IMR-90 (cell line): ENCODE data around the gene KCNK6. TPM values are rescaled to one million over a fixed set of nuclear protein-coding genes. Genes with fewer than 3 reads are reported as not detected.
A peak's percentile ranks its signal among the peaks of the same experiment; 100 is the strongest.

Experiments used
- ATAC-seq: fragments of 200-7000 bp; cut with Tn5 transposase; 2 replicates; pipeline ENCODE4 v1.9.1; 2020; ENCODE audit warnings: low read depth, mild to moderate bottlenecking, moderate library complexity
- BruUV-seq: library from RNA; stranded (reverse); fragments of 400-500 nt; replicated peaks from 2 replicates; lab custom pipeline; 2021; lab: Mats Ljungman, UMichigan
- CTCF ChIA-PET: fragments of 300-600 bp; formaldehyde crosslinking; extraction: SDS; loops from one replicate; lab custom pipeline; 2021; ENCODE audit warnings: antibody characterized with exemption; lab: Yijun Ruan, JAX
- POLR2A ChIA-PET: fragments of 300-600 bp; sonication (Branson Sonifier 250); formaldehyde crosslinking; loops from one replicate; lab custom pipeline; 2022; ENCODE audit warnings: antibody characterized with exemption; ENCODE audit not compliant: unreplicated experiment; lab: Charles Lee
- DNase-seq: peaks from one replicate; pipeline ENCODE4 v3.0.0; 2013
- H2AFZ ChIP-seq: replicated peaks from 2 replicates; pipeline ENCODE3; 2013; ENCODE audit warnings: low read length, mild to moderate bottlenecking; ENCODE audit not compliant: poor library complexity
- H2AK5ac ChIP-seq: 2 replicates; pipeline ENCODE4 v1.6.1; 2013; ENCODE audit warnings: low read depth, low read length, inconsistent platforms
- H2AK9ac ChIP-seq: replicated peaks from 2 replicates; pipeline ENCODE3; 2013; ENCODE audit warnings: mild to moderate bottlenecking, low read depth, low read length, moderate library complexity; ENCODE audit not compliant: poor library complexity
- H2BK120ac ChIP-seq: 2 replicates; pipeline ENCODE4 v1.6.1; 2013; ENCODE audit warnings: low read depth, low read length, inconsistent platforms
- H2BK15ac ChIP-seq: 3 replicates; pipeline ENCODE4 v1.6.1; 2013; ENCODE audit warnings: low read depth, low read length, inconsistent platforms
- H2BK20ac ChIP-seq: 2 replicates; pipeline ENCODE4 v1.6.1; 2013; ENCODE audit warnings: low read depth, mild to moderate bottlenecking, inconsistent platforms, low read length, moderate library complexity
- H2BK5ac ChIP-seq: 2 replicates; pipeline ENCODE4 v1.6.1; 2013; ENCODE audit warnings: mild to moderate bottlenecking, low read depth, low read length, inconsistent platforms; ENCODE audit not compliant: poor library complexity, severe bottlenecking
- H3K14ac ChIP-seq: replicated peaks from 2 replicates; pipeline ENCODE4 v1.6.1; 2013; ENCODE audit warnings: low read depth, low read length, inconsistent platforms
- H3K18ac ChIP-seq: 2 replicates; pipeline ENCODE4 v1.6.1; 2013; ENCODE audit warnings: low read depth, low read length, control low read depth
- H3K23ac ChIP-seq: 2 replicates; pipeline ENCODE4 v1.6.1; 2013; ENCODE audit warnings: low read depth, low read length, inconsistent platforms
- H3K27ac ChIP-seq: 2 replicates; pipeline ENCODE4 v1.5.1; 2013; ENCODE audit warnings: mild to moderate bottlenecking, control low read depth, low read length; ENCODE audit not compliant: insufficient read depth
- H3K27me3 ChIP-seq: 2 replicates; pipeline ENCODE4 v1.6.1; 2013; ENCODE audit warnings: low read length; ENCODE audit not compliant: control insufficient read depth, insufficient read depth
- H3K36me3 ChIP-seq: 2 replicates; pipeline ENCODE4 v1.6.1; 2013; ENCODE audit warnings: low read length, mixed read lengths; ENCODE audit not compliant: control insufficient read depth, insufficient read depth
- H3K4ac ChIP-seq: 2 replicates; pipeline ENCODE4 v1.6.1; 2013; ENCODE audit warnings: low read depth, low read length, inconsistent platforms
- H3K4me1 ChIP-seq: 2 replicates; pipeline ENCODE4 v1.6.1; 2013; ENCODE audit warnings: low read length, mixed read lengths; ENCODE audit not compliant: control insufficient read depth, insufficient read depth
- H3K4me2 ChIP-seq: 2 replicates; pipeline ENCODE4 v1.6.1; 2013; ENCODE audit warnings: low read depth, mild to moderate bottlenecking, control low read depth, low read length, moderate library complexity
- H3K4me3 ChIP-seq: 2 replicates; pipeline ENCODE4 v1.5.1; 2013; ENCODE audit warnings: low read depth, mild to moderate bottlenecking, control low read depth, low read length, moderate library complexity; ENCODE audit not compliant: insufficient read depth
- H3K56ac ChIP-seq: 2 replicates; pipeline ENCODE4 v1.6.1; 2013; ENCODE audit warnings: low read length, inconsistent platforms; ENCODE audit not compliant: insufficient read depth; ENCODE audit errors: extremely low read depth
- H3K79me1 ChIP-seq, 2 experiments: 2 replicates each; pipeline ENCODE4 v1.6.1; 2013; ENCODE audit warnings: low read length in 2 of 2, inconsistent platforms in 1 of 2, low read depth in 1 of 2
- H3K9ac ChIP-seq: 2 replicates; pipeline ENCODE4 v1.6.1; 2013; ENCODE audit warnings: low read depth, low read length, control low read depth
- H3K9me1 ChIP-seq: 2 replicates; pipeline ENCODE4 v1.6.1; 2013; ENCODE audit warnings: low read length, inconsistent platforms; ENCODE audit not compliant: insufficient read depth
- H3K9me3 ChIP-seq: 2 replicates; pipeline ENCODE4 v1.6.1; 2013; ENCODE audit warnings: low read length; ENCODE audit not compliant: control insufficient read depth, insufficient read depth
- H4K20me1 ChIP-seq: 2 replicates; pipeline ENCODE4 v1.6.1; 2013; ENCODE audit warnings: low read length, inconsistent platforms; ENCODE audit not compliant: insufficient read depth
- H4K5ac ChIP-seq: 2 replicates; pipeline ENCODE4 v1.6.1; 2013; ENCODE audit warnings: mild to moderate bottlenecking, low read depth, low read length, control low read depth
- H4K8ac ChIP-seq, 2 experiments: 2 replicates each; pipeline ENCODE4 v1.6.1; 2013; ENCODE audit warnings: low read depth in 2 of 2, low read length in 2 of 2, control low read depth in 1 of 2, inconsistent platforms in 1 of 2
- H4K91ac ChIP-seq: 2 replicates; pipeline ENCODE4 v1.6.1; 2013; ENCODE audit warnings: low read depth, low read length, inconsistent platforms; ENCODE audit not compliant: insufficient read depth
- BHLHE40 ChIP-seq: fragments of 150-350 bp; IDR thresholded peaks from 2 replicates; pipeline ENCODE4 v1.6.1; 2016; ENCODE audit warnings: mild to moderate bottlenecking, low read depth, low read length
- MAZ ChIP-seq: IDR thresholded peaks from 2 replicates; pipeline ENCODE4 v1.6.1; 2012; ENCODE audit warnings: low read depth, mild to moderate bottlenecking, low read length, improper control_type of control experiment, moderate library complexity, borderline replicate concordance
- WGBS, 2 experiments: methylation state at CpG; one replicate each; pipeline versions ENCODE4 v1.1.5 to v1.1.7; 2013; ENCODE audit warnings: missing lambda C conversion rate in 2 of 2; ENCODE audit not compliant: insufficient read length in 1 of 2; ENCODE audit errors: extremely low coverage in 2 of 2; 5-methylcytosine and 5-hydroxymethylcytosine counted together
- dilution Hi-C: fragments of 300-500 bp; cut with HindIII; formaldehyde crosslinking; loops from one replicate; pipeline ENCODE4 v1.14.3; 2018; ENCODE audit warnings: low sequenced_read_pairs; ENCODE audit not compliant: unreplicated experiment
- in situ Hi-C: fragments of 300-500 bp; cut with MboI; formaldehyde crosslinking; loops from 3 replicates; pipeline ENCODE4 v1.14.3; 2019; ENCODE audit warnings: low sequenced_read_pairs, inconsistent platforms, mixed read lengths
- intact Hi-C: fragments of 100-400 bp; cut with micrococcal nuclease; formaldehyde crosslinking; loops from 2 replicates; pipeline ENCODE4 v1.10.0; 2022
- polyA plus RNA-seq, 3 experiments: library from polyadenylated mRNA; depleted of rRNA; stranded (reverse); fragments of >200 nt; gene quantifications; 2 replicates each; pipeline ENCODE4 v1.2.3, GENCODE V29; 2012; ENCODE audit warnings: low replicate concordance in 1 of 3
- total RNA-seq: library from RNA; depleted of rRNA; stranded (reverse); fragments of >200 nt; gene quantifications from 2 replicates; pipeline ENCODE4 v1.2.3, GENCODE V29; 2012

KCNK6 gene
- total and polyA plus RNA-seq, 2 of the 4 experiments (the other 2 are of a cell fraction) = 2.7 to 4.5 TPM

DNA sequence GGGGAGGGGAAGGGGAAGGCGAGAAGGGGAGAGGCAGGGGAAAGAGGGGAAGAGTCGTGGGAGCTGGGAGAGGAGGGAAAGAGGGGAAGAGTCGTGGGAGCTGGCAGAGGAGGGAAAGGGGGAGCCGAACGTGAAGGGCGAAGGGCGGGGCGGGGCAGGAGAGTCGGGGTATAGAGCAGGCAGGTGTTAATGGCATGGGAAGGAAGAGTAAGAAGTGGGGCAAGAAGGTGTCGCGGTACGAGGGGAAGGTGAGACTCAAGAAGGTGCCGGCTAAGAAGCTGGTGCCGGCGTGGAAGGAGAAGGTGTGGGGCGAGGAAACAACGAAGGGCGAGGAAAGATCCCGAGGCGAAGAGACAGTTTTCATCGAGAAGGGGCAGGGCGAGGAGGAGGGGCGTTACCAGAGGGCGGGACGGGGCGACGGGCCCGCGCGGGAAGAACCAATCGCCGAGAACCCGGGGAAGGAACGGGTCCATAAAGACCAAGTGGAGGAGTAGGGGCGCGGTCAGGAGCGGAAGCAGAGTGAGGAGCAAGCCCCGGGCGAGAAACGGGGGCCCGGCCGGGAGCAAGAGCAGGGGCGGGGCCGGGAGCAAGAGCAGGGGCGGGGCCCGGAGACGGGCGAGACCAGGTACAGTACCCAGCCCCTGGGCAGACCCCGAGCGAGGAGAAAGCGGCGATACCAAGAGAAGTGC lies 16.4 kb downstream of the KCNK6 start:
- in situ Hi-C loops = loop anchor here (10.0 kb wide), 1 partner anchor 441 kb away; no protein-coding TSS in a partner anchor
- POLR2A ChIA-PET = no interaction called here
- CTCF ChIA-PET = interaction anchor here (0.6 to 1.6 kb wide), 6 partner anchors 11 to 103 kb away, joined by 3 to 11 read pairs (median 4); no protein-coding TSS in a partner anchor

More for the DNA sequence above, 16.4 kb downstream of the KCNK6 start:
- DNase-seq (peak; percentile 92), ATAC-seq (peak; percentile 88)
- Histone ChIP-seq H3K27ac (peak overlapping the region; percentile 55), H2AFZ (peak overlapping the region; percentile 100), H3K36me3 (no peaks in the 10 kb centered on the region), H2BK120ac (0 out of 2 replicates have a peak overlapping the region, but pooled peaks have one; percentile 22), H3K56ac (no peak overlapping the region), H3K79me1 (no peaks in the 10 kb centered on the region; a peak in 1 of 4 replicates), H3K4me1 (no peaks in the 10 kb centered on the region), H4K5ac (no peak overlapping the region), H2BK15ac (no peak overlapping the region), H3K4me3 (peak overlapping the region; percentile 77), H3K9me3 (no peaks in the 10 kb centered on the region), H2BK5ac (peak overlapping the region; percentile 56), H4K20me1 (no peaks in the 10 kb centered on the region), H3K18ac (no peak overlapping the region), H3K27me3 (no peaks in the 10 kb centered on the region), H3K9ac (peak overlapping the region; percentile 54), H3K4me2 (peak overlapping the region; percentile 90), H4K91ac (0 out of 2 replicates have a peak overlapping the region, but pooled peaks have one; percentile 55), H2AK5ac (peak overlapping the region; percentile 73; the same call in 1 of the 2 replicates), H4K8ac (peak overlapping the region in 1 of 2 experiments; percentile 71; a peak in 1 of 4 replicates), H3K14ac (no peak overlapping the region), H3K23ac (no peak overlapping the region), H3K4ac (peak overlapping the region; percentile 71), H2BK20ac (no peak overlapping the region), H3K9me1 (peaks cover 5% of the 10 kb centered on the region; the same call in 1 of the 2 replicates), H2AK9ac (peak overlapping the region; percentile 97)
- intact Hi-C loops = loop anchor here (1.0 to 2.0 kb wide), 4 partner anchors 39 to 433 kb away; partner anchors contain the start of gene PSMD8
- BruUV-seq = no TSS peak
- 0% methylated on average over 28 of the region's 52 CpGs; no CpG with 5 or more reads in 1 of the 2 experiments for whole genome bisulfite sequencing, 2 experiments
- TF ChIP-seq BHLHE40 = no peak
- peak; percentile 50; the same call in 1 of the 2 replicates for TF ChIP-seq MAZ
- dilution Hi-C loops = no loop called here
